PFSK-1 (cell line): ENCODE results near the gene NCAPH2.

ENCODE experiments used
- FOXP2 ChIP-seq: optimal IDR thresholded peaks from 2 replicates; pipeline ENCODE3; 2011; ENCODE audit warnings: borderline replicate concordance, control low read depth, inconsistent platforms; ENCODE audit not compliant: insufficient read depth; ENCODE audit errors: extremely low read length, extremely low read depth
- POLR2AphosphoS5 ChIP-seq: IDR thresholded peaks from 2 replicates; pipeline ENCODE4 v1.6.1; 2012; ENCODE audit warnings: low read depth, mild to moderate bottlenecking, control low read depth, low read length, moderate library complexity
- SIN3A ChIP-seq: IDR thresholded peaks from 2 replicates; pipeline ENCODE4 v1.6.1; 2012; ENCODE audit warnings: mild to moderate bottlenecking, low read length, moderate library complexity, borderline replicate concordance; ENCODE audit not compliant: insufficient read depth
- TAF1 ChIP-seq: IDR thresholded peaks from 2 replicates; pipeline ENCODE4 v1.6.1; 2012; ENCODE audit warnings: low read length, control low read depth, borderline replicate concordance; ENCODE audit not compliant: insufficient read depth
- TF ChIP-seq, protein P1 (sequence below), 2 experiments: IDR thresholded peaks; 2 replicates each; pipeline versions ENCODE4 v1.6.1 to v1.8.0; 2011 to 2012; ENCODE audit warnings: low read depth in 2 of 2, low read length in 2 of 2, control low read depth in 1 of 2, inconsistent platforms in 1 of 2, mild to moderate bottlenecking in 1 of 2, moderate library complexity in 1 of 2; ENCODE audit not compliant: insufficient read depth in 1 of 2

Gene NCAPH2

DNA sequence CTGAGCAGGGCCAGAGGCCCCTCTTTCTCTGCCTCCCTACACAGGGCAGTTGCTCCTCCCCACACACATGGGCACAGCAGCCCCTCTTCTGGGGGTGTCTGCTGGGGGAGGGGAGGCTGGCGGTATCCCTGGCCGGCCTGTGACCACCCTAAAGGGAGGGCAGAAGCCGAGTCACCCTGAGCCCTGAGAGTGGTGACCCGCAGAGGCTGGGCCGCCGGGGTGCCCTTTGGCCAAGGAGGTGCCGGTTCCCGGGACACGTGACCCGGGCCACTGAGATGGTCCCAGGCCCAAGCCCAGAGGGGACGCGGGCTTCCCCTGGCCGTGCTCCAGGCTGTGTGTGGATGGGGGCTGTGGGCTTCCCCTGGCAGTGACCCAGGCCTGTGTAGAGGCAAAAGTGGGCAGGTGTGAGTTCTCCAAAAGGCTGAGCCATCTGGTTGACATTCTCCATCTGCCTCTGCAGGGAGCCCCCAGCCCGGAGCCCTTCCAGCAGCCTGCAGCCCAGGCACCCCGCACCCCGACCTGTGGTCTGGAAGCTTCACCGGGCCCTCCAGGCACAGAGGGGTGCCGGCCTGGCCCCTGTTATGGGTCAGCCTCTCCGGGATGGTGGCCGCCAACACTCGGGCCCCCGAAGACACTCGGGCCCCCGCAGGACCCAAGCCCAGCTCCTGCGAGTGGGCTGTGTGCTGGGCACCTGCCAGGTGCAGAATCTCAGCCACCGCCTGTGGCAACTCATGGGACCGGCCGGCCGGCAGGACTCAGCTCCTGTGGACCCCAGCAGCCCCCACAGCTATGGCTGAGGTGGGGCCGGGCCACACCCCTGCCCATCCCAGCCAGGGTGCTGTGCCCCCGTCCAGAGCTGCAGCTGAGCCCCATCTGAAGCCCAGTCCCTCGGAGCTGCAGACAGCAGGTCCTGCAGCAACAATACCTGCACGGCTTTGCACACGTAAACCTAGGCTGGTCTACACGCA is 25.6 kb upstream of the NCAPH2 start:
- TF ChIP-seq POLR2AphosphoS5 (no peak), TAF1 (no peak), SIN3A (no peak), FOXP2 (no peak)
- TF ChIP-seq, protein P1, sequence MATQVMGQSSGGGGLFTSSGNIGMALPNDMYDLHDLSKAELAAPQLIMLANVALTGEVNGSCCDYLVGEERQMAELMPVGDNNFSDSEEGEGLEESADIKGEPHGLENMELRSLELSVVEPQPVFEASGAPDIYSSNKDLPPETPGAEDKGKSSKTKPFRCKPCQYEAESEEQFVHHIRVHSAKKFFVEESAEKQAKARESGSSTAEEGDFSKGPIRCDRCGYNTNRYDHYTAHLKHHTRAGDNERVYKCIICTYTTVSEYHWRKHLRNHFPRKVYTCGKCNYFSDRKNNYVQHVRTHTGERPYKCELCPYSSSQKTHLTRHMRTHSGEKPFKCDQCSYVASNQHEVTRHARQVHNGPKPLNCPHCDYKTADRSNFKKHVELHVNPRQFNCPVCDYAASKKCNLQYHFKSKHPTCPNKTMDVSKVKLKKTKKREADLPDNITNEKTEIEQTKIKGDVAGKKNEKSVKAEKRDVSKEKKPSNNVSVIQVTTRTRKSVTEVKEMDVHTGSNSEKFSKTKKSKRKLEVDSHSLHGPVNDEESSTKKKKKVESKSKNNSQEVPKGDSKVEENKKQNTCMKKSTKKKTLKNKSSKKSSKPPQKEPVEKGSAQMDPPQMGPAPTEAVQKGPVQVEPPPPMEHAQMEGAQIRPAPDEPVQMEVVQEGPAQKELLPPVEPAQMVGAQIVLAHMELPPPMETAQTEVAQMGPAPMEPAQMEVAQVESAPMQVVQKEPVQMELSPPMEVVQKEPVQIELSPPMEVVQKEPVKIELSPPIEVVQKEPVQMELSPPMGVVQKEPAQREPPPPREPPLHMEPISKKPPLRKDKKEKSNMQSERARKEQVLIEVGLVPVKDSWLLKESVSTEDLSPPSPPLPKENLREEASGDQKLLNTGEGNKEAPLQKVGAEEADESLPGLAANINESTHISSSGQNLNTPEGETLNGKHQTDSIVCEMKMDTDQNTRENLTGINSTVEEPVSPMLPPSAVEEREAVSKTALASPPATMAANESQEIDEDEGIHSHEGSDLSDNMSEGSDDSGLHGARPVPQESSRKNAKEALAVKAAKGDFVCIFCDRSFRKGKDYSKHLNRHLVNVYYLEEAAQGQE (IDR thresholded peaks at IDR 0.05; ENCODE audit: insufficient read depth in 1 of 2, low read depth in 2 of 2, low read length in 2 of 2), result no peak

DNA sequence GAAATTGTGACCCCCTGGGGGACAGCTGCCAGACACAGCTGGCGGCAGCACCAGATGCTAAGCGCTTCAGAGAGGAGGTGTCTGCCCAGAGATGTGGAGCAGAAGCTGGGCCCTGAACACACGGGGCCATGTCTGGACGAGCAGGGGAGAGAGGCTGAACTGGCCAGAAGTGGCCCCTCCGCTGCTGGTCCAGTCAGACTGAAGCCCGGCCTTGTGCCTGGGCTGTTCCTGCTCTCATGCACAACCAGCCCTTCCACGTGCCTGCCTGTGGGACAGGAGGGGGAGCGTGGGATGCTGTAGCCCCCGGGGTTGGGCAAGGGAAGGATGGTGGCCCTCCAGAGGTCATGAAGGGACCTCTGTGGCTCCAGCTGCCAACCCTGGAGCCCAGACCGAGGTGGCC is 24.9 kb upstream of the NCAPH2 start:
- no peak for TF ChIP-seq POLR2AphosphoS5
- no peak for TF ChIP-seq FOXP2
- no peak for TF ChIP-seq SIN3A
- TF ChIP-seq, protein P1 (IDR thresholded peaks at IDR 0.05; ENCODE audit: insufficient read depth in 1 of 2, low read depth in 2 of 2, low read length in 2 of 2), result no peak
- TF ChIP-seq TAF1, result no peak

DNA sequence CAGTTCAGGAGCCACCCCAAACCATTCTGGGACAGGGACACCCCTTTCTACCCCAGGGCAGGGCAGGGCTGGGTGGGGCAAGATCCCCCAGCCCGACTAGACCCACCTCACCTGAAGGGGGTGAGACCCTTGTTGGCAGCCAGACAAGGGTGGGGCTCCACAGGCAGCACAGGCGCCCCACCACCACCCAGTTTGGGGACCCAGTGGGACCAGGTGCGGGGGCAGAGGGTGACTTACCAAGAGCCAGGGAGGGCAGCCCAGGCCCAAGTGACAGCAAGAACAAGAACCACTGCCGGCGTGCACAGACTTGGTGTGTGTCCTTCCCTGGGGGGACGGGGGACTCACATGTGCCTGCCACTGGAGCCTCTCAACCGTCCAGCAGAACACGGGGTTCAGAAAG is 24.5 kb upstream of the NCAPH2 start:
- TF ChIP-seq, protein P1 (IDR thresholded peaks at IDR 0.05; ENCODE audit: insufficient read depth in 1 of 2, low read depth in 2 of 2, low read length in 2 of 2), result no peak
- TF ChIP-seq POLR2AphosphoS5 (no peak), FOXP2 (no peak), SIN3A (no peak), TAF1 (no peak)

DNA sequence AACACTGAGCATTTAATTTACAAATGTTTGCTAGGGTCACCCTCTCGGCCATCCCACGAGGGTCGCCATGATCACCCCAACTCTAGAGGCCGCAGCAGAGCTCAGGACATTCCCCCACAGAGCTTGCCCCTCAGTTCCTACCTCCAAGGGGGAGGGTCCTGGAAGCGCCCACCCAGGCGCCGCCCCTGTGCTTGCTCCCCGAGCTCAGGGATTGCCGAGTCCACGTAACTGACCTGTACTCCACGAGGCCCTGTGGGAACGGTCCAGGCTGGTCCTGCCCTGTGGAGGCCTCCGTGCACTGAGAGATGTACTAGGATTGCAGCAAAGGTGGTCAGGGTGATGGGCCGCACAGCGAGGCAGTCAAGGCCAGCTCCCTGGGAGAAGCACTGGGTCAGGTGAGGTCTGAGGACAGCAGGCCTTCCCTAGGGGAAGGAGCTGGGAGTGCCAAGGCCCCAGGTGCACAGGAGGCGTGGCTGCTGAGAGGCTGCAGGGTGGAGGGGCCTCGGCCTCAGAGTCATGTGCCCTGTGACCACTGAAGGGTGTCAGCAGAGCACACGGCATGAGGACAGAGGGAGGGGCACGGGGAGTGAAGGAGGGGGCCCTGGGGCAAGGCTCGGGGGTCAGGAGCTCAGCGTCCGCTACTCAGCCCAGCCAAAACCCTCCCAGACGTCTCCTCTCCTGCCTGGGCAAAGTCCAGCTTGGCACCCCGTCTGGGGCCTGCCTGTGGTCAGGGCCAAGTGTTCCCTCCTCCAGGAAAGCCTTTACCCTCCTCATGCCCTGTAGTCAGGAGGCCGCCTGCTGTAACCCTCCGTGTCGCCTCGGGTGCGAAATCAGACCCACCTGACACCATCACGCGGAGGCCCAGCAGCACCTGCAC is 23.8 kb upstream of the NCAPH2 start:
- TF ChIP-seq SIN3A (no peak), FOXP2 (no peak), POLR2AphosphoS5 (no peak), TAF1 (no peak)
- TF ChIP-seq, protein P1 (IDR thresholded peaks at IDR 0.05; ENCODE audit: insufficient read depth in 1 of 2, low read depth in 2 of 2, low read length in 2 of 2), result no peak
